ENCODE data around the gene TBC1D22A.

- TF ChIP-seq CTCF (IDR thresholded peaks at IDR 0.05): no peak
- no peak for TF ChIP-seq FOXJ3 (CRISPR knock-in tag; IDR thresholded peaks at IDR 0.05)
- TF ChIP-seq RXRA (IDR thresholded peaks at IDR 0.05; ENCODE audit: borderline replicate concordance, low read depth): no peak
- no peak for TF ChIP-seq RAD21 (IDR thresholded peaks at IDR 0.05; ENCODE audit: low read length)
- TF ChIP-seq TCF12 (IDR thresholded peaks at IDR 0.05): no peak
- no peak for TF ChIP-seq MAX (IDR thresholded peaks at IDR 0.05; ENCODE audit: low read depth)
- TF ChIP-seq JUND (IDR thresholded peaks at IDR 0.05): no peak
- TF ChIP-seq POLR2AphosphoS5 (IDR thresholded peaks at IDR 0.05; ENCODE audit: low read depth, low read length): no peak
- no peak for TF ChIP-seq EZH2phosphoT487 (IDR thresholded peaks at IDR 0.05; ENCODE audit: borderline replicate concordance, low read depth)
- no peak for TF ChIP-seq RFX5 (IDR thresholded peaks at IDR 0.05; ENCODE audit: low read length)
Observed at GRCh38 chr22:46946383-46946962, 184.0 kb downstream of the TBC1D22A start.
